ENCODE results near the gene CD1E.

DNA sequence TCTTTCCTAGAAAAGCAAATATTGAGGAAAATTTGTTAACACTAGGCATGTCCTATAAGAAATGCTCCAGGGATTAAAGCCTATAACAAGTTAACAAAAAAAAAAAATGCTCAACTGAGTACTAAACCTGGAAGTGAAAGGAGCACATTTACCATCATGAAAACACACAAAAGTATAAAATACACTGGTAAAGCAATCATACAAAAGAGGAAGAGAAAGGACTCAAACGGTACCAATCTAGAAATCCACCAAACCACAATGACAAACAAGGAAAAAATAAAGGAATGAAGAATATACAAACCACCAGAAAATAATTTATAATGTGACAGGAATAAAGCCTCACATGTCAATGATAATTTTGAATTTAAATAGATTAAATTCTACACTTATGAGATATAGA, 21.2 kb downstream of the CD1E start:
- TF ChIP-seq CTCF (conservative IDR thresholded peaks at IDR 0.05; ENCODE audit: low read length) (no peak), EZH2phosphoT487 (IDR thresholded peaks at IDR 0.05; ENCODE audit: borderline replicate concordance) (no peak)
